ENCODE data around the gene MARVELD1. TPM values are rescaled to one million over a fixed set of nuclear protein-coding genes. Genes with fewer than 3 reads are reported as not detected.

MARVELD1 gene
- total RNA-seq, 4 donors from 2014 or later: 16.7 to 23.0 (median 21.3) TPM

GRCh38 chr10:97701438-97702069 lies 12.0 kb upstream of the MARVELD1 start:
- ATAC-seq (ENCODE audit: low FRiP score) (peak; percentile 89), DNase-seq (ENCODE audit: low spot score) (no peak)
- peak in 1 of 3 donors; percentile 8 for TF ChIP-seq CTCF (IDR thresholded peaks at IDR 0.05)

GRCh38 chr10:97703398-97704067 lies 10.0 kb upstream of the MARVELD1 start:
- TF ChIP-seq CTCF (IDR thresholded peaks at IDR 0.05): no peak
- DNase-seq (ENCODE audit: low spot score) (no peak), ATAC-seq (ENCODE audit: low FRiP score) (no peak)

- ATAC-seq (ENCODE audit: low FRiP score) (no peak), DNase-seq (ENCODE audit: low spot score) (no peak)
- no peak for TF ChIP-seq CTCF (IDR thresholded peaks at IDR 0.05)
Measured at GRCh38 chr10:97704341-97704740, 9.2 kb upstream of the MARVELD1 start.

- no peak for ATAC-seq (ENCODE audit: low FRiP score)
- no peak for TF ChIP-seq CTCF (IDR thresholded peaks at IDR 0.05)
- no peak for DNase-seq (ENCODE audit: low spot score)
Measured at GRCh38 chr10:97705006-97705670, 8.4 kb upstream of the MARVELD1 start.

GRCh38 chr10:97707134-97707861 lies 6.2 kb upstream of the MARVELD1 start:
- peak; percentile 39 for ATAC-seq (ENCODE audit: low FRiP score)

GRCh38 chr10:97708167-97708566 lies 5.4 kb upstream of the MARVELD1 start:
- DNase-seq (ENCODE audit: low spot score) (no peak), ATAC-seq (ENCODE audit: low FRiP score) (no peak)
- TF ChIP-seq CTCF (IDR thresholded peaks at IDR 0.05): no peak

More at GRCh38 chr10:97707134-97707861, 6.2 kb upstream of the MARVELD1 start:
- no peak for TF ChIP-seq CTCF (IDR thresholded peaks at IDR 0.05)
- no peak for DNase-seq (ENCODE audit: low spot score)

Measured in omental fat pad (tissue), 4 donors.